Lower lobe of right lung (tissue), 2 donors: ENCODE results near the gene PTPRD. TPM values are rescaled to one million over a fixed set of nuclear protein-coding genes. Genes with fewer than 3 reads are reported as not detected.

Experiments
- ATAC-seq, 2 donors: fragments of 200-7000 bp; cut with Tn5 transposase; one replicate each; pipeline ENCODE4 v1.9.1; 2020 to 2022; ENCODE audit warnings: mild to moderate bottlenecking in 2 of 2, moderate library complexity in 2 of 2
- DNase-seq: peaks from one replicate; pipeline ENCODE4 v3.0.0-alpha.2; 2020
- H3K27ac ChIP-seq: fragments of 200-600 bp; one replicate; pipeline ENCODE4 v1.8.0; 2022
- H3K27me3 ChIP-seq: fragments of 200-600 bp; one replicate; pipeline ENCODE4 v1.8.0; 2022; ENCODE audit warnings: low read depth
- H3K36me3 ChIP-seq: fragments of 200-600 bp; one replicate; pipeline ENCODE4 v1.8.0; 2022; ENCODE audit warnings: mild to moderate bottlenecking
- H3K4me1 ChIP-seq: fragments of 200-600 bp; one replicate; pipeline ENCODE4 v1.8.0; 2022
- H3K4me3 ChIP-seq: fragments of 200-600 bp; one replicate; pipeline ENCODE4 v1.8.0; 2022; ENCODE audit warnings: mild to moderate bottlenecking
- H3K9me3 ChIP-seq: fragments of 200-600 bp; one replicate; pipeline ENCODE4 v1.8.0; 2022
- intact Hi-C: fragments of 100-400 bp; cut with DNase I; formaldehyde crosslinking; loops from one replicate; pipeline ENCODE4 v1.11.0; 2022
- total RNA-seq: library from RNA; stranded (reverse); fragmentation: NEBNext Ultra II Directional; extraction: Animal tissue kit (Norgen Biotek cat#: 25700); gene quantifications from one replicate; pipeline ENCODE4 v1.2.1, GENCODE V29; 2021
- TF ChIP-seq, protein P1 (sequence below): fragments of 200-600 bp; IDR thresholded peaks from one replicate; pipeline ENCODE4 v1.8.0; 2022; ENCODE audit warnings: antibody characterized with exemption, mild to moderate bottlenecking
- donor health status: DM: no; HTN: yes; CAD: no; lungs with severe emphysema.

Gene PTPRD
- total RNA-seq, 1 donor from 2014 or later, result 17.2 TPM

DNA sequence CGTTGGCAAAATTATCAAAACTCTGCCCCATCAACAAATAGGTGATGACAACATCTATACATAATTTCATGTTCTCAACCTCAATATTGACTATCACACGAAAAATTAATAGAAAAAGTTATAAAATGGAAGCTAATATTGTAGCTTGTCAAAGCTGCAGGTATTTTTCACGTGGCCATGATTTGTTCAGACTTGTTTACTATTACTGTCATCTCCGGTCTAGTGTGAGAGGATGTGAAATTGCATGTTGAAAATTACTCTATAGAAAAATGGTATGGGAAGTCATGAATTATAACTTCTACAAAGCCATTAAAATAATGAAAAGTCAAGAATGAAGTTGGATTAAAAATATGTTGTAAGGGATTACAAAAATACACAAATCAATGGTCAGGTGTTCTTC is 385.8 kb downstream of the PTPRD start:
- intact Hi-C loops, result no loop called here
- no peaks in the 10 kb centered on the region for H3K36me3 ChIP-seq
- no peak for ATAC-seq
- H3K27me3 ChIP-seq, result no peaks in the 10 kb centered on the region
- H3K9me3 ChIP-seq, result no peaks in the 10 kb centered on the region
- TF ChIP-seq, protein P1, sequence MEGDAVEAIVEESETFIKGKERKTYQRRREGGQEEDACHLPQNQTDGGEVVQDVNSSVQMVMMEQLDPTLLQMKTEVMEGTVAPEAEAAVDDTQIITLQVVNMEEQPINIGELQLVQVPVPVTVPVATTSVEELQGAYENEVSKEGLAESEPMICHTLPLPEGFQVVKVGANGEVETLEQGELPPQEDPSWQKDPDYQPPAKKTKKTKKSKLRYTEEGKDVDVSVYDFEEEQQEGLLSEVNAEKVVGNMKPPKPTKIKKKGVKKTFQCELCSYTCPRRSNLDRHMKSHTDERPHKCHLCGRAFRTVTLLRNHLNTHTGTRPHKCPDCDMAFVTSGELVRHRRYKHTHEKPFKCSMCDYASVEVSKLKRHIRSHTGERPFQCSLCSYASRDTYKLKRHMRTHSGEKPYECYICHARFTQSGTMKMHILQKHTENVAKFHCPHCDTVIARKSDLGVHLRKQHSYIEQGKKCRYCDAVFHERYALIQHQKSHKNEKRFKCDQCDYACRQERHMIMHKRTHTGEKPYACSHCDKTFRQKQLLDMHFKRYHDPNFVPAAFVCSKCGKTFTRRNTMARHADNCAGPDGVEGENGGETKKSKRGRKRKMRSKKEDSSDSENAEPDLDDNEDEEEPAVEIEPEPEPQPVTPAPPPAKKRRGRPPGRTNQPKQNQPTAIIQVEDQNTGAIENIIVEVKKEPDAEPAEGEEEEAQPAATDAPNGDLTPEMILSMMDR, result no peak
- H3K4me1 ChIP-seq, result no peaks in the 10 kb centered on the region
- H3K4me3 ChIP-seq, result no peak overlapping the region
- H3K27ac ChIP-seq, result no peak overlapping the region
- DNase-seq, result no peak

DNA sequence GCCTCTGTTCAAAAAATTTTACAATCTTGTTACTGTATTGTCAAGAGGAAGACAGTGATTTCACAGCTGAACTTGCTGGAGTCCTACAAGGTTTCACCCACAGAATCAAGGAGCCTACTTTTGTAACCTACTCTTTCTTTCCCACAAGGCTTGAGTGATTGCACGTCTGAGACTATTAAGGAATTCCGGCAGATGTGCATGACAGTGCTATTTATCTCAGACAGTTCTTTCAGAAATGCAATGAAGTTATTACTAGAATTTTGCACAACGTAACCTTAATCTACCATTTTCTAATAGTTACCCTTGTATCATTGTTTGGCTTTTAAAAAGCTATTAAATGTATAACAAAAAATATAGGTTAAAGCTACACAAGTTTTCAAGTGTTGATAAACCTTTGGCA is 400.1 kb downstream of the PTPRD start:
- Histone ChIP-seq H3K27me3 (no peaks in the 10 kb centered on the region), H3K4me1 (no peaks in the 10 kb centered on the region), H3K4me3 (no peak overlapping the region), H3K27ac (no peak overlapping the region), H3K36me3 (no peaks in the 10 kb centered on the region), H3K9me3 (no peaks in the 10 kb centered on the region)
- TF ChIP-seq, protein P1, result no peak
- intact Hi-C loops, result no loop called here
- ATAC-seq (no peak), DNase-seq (no peak)

DNA sequence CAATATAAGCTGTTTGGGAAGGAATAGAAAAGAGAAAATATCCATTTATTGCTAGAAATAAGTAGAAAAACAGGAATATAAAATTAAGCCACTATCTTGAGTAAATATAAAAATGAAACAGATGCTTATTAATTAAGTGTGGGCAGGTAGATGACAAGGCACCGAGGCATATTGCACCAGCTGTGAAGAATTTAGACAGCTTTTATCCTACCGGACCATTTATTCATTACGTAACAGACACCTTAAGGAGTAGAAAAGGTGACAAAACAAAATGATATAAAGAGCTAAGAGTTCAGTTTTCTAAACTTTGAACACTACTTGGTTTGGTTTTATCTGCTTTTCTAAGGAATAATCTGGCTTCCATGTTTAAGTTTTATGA is 404.1 kb downstream of the PTPRD start:
- Histone ChIP-seq H3K4me3 (peak overlapping the region; percentile 44), H3K27ac (no peak overlapping the region), H3K9me3 (no peaks in the 10 kb centered on the region), H3K36me3 (no peaks in the 10 kb centered on the region), H3K27me3 (no peaks in the 10 kb centered on the region), H3K4me1 (no peaks in the 10 kb centered on the region)
- intact Hi-C loops, result no loop called here
- ATAC-seq (no peak), DNase-seq (no peak)
- TF ChIP-seq, protein P1, result no peak

DNA sequence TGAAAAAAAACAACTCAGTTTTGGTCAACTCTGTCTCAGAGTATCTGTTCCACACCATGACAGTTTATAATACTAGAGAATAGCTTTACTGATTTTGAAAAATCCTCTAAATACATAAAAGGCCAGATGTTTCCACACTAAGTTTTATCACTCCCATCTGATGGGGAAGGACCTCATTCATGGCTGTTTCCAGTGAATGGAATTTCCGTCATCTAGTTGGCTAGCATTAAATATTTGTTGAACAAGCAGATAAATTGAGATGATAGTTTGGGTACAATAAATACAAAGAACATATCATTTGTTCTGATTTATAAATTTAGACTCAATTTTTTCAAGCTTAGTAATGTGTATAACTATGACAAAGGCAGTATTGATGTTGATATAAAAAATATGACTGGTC is 408.5 kb downstream of the PTPRD start:
- H3K27ac ChIP-seq, result no peak overlapping the region
- no peak for ATAC-seq
- TF ChIP-seq, protein P1, result no peak
- no peak for DNase-seq
- H3K36me3 ChIP-seq, result no peaks in the 10 kb centered on the region
- no peaks in the 10 kb centered on the region for H3K4me1 ChIP-seq
- no peak overlapping the region for H3K4me3 ChIP-seq
- H3K9me3 ChIP-seq, result no peaks in the 10 kb centered on the region
- H3K27me3 ChIP-seq, result no peaks in the 10 kb centered on the region
- intact Hi-C loops, result no loop called here

GRCh38 chr9:10173561-10173960 is 439.2 kb downstream of the PTPRD start:
- Histone ChIP-seq H3K27ac (no peak overlapping the region), H3K36me3 (no peaks in the 10 kb centered on the region), H3K9me3 (no peaks in the 10 kb centered on the region), H3K4me3 (no peak overlapping the region), H3K27me3 (no peaks in the 10 kb centered on the region), H3K4me1 (no peaks in the 10 kb centered on the region)
- DNase-seq, result no peak
- intact Hi-C loops, result no loop called here
- ATAC-seq, result no peak
- TF ChIP-seq, protein P1, result no peak

GRCh38 chr9:10172476-10172875 is 440.3 kb downstream of the PTPRD start:
- ATAC-seq (no peak), DNase-seq (no peak)
- Histone ChIP-seq H3K27me3 (no peaks in the 10 kb centered on the region), H3K9me3 (no peaks in the 10 kb centered on the region), H3K4me3 (no peak overlapping the region), H3K27ac (no peak overlapping the region), H3K4me1 (no peaks in the 10 kb centered on the region), H3K36me3 (no peaks in the 10 kb centered on the region)
- intact Hi-C loops, result no loop called here
- TF ChIP-seq, protein P1, result no peak
